H1 (cell line): Measurements from ENCODE around the gene MARCHF10. TPM values are rescaled to one million over a fixed set of nuclear protein-coding genes. Genes with fewer than 3 reads are reported as not detected.

Experiments used
- CHD1 ChIP-seq: IDR thresholded peaks from 2 replicates; pipeline ENCODE4 v1.6.1; 2012; ENCODE audit warnings: low read depth, low read length, improper control_type of control experiment
- CREB1 ChIP-seq: IDR thresholded peaks from 2 replicates; pipeline ENCODE4 v1.6.1; 2012; ENCODE audit warnings: inconsistent platforms
- EGR1 ChIP-seq: IDR thresholded peaks from 2 replicates; pipeline ENCODE4 v1.6.1; 2011; ENCODE audit warnings: low read depth, low read length, borderline replicate concordance
- HDAC2 ChIP-seq, 2 experiments: fragments of 300-600 bp in 1 of 2; sonication (generic) in 1 of 2; IDR thresholded peaks; 2 replicates each; pipeline ENCODE4 v1.6.1; 2011 to 2012; ENCODE audit warnings: low read depth in 2 of 2, low read length in 2 of 2, mild to moderate bottlenecking in 2 of 2, moderate library complexity in 2 of 2, borderline replicate concordance in 1 of 2, inconsistent platforms in 1 of 2
- RBBP5 ChIP-seq: IDR thresholded peaks from 2 replicates; pipeline ENCODE4 v1.7.1; 2012; ENCODE audit warnings: low read depth, mild to moderate bottlenecking, inconsistent platforms, low read length, moderate library complexity, borderline replicate concordance
- RFX5 ChIP-seq: IDR thresholded peaks from 2 replicates; pipeline ENCODE4 v1.6.1; 2011; ENCODE audit warnings: low read depth, low read length, improper control_type of control experiment, borderline replicate concordance
- polyA plus RNA-seq, 7 experiments: library from polyadenylated mRNA; depleted of rRNA in 3 of 7; stranded (reverse) in 5 of 7; unstranded in 2 of 7; fragments of >200 nt in 5 of 7; fragments of 200-250 nt in 2 of 7; gene quantifications; 1 replicate in 5 of 7; 2 replicates in 1 of 7; 4 replicates in 1 of 7; pipeline versions ENCODE4 v1.2.1 to v1.2.3, GENCODE V29; 2011 to 2013; ENCODE audit warnings: missing spikeins in 2 of 7, mixed read lengths in 2 of 7
- total RNA-seq: library from RNA; stranded (reverse); fragmentation: NEBNext Ultra II Directional; extraction: Animal tissue kit (Norgen Biotek cat#: 25700); gene quantifications from 2 replicates; pipeline ENCODE4 v1.2.1, GENCODE V29; 2021

Gene MARCHF10
- total and polyA plus RNA-seq, 2 of the 8 experiments (the other 6 are each of a cell fraction or from before 2014, with no cell fraction given), result 0.48 to 0.73 TPM

GRCh38 chr17:62757500-62757951 lies 50.6 kb downstream of the MARCHF10 start (continued):
- no peak for TF ChIP-seq EGR1
- no peak for TF ChIP-seq CHD1
- no peak for TF ChIP-seq RBBP5
- no peak for TF ChIP-seq RFX5
- no peak for TF ChIP-seq HDAC2 (IDR thresholded peaks at IDR 0.05; ENCODE audit: borderline replicate concordance in 1 of 2, low read depth in 2 of 2, low read length in 2 of 2)
- no peak for TF ChIP-seq CREB1
